ENCODE results near the gene CEP164. TPM values are rescaled to one million over a fixed set of nuclear protein-coding genes. Genes with fewer than 3 reads are reported as not detected.

The CEP164 gene
- total RNA-seq, 1 donor from 2014 or later: 32.3 TPM

DNA sequence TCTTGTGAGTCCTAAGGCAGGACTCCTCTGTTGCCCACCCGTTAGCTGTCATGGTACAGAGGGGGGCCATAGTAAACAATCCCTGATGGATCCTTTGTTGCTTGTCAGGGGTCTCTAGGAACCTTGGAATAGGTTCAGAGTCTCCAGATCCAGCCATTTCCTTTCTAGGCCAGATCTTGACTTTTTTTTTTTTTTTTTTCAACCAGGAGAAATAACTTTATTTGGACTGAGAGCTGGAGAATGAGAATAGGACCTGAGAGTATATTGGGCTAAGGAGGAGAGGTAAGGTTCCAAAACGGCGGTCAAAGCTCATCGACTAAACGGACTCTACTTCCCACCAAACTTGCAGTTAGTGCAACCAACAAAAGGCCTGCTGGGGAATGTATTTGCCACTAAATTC lies 7.7 kb downstream of the CEP164 start:
- Mint-ChIP-seq H3K4me3 (ENCODE audit: low read depth) (no peak overlapping the region), H3K36me3 (ENCODE audit: low read depth) (peaks cover 9% of the 10 kb centered on the region), H3K9me3 (no peaks in the 10 kb centered on the region), H3K27ac (no peak overlapping the region), H3K4me1 (ENCODE audit: low read depth) (peaks cover 3% of the 10 kb centered on the region), H3K27me3 (ENCODE audit: low read depth) (no peaks in the 10 kb centered on the region)
- no peak for DNase-seq (ENCODE audit: low spot score)
- intact Hi-C loops (cut with micrococcal nuclease): no loop called here

DNA sequence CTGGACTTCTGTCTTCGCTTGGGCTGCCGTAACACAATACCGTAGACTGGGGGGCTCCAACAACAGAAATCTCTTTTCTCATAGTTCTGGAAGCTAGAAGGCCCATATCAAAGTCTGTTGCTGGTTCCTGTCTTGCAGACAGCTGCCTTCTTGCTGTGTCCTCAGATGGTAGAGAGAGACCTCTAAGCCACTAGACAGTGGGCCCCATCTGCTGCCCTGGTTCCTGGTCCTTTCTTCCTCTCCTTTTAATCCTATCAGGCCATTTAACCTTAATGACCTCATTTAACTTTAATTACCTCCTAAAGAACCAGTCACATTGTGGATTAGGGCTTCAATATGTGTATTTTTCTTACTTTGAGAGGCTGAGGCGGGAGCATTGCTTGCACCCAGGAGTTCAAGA lies 9.4 kb downstream of the CEP164 start:
- no peaks in the 10 kb centered on the region for H3K9me3 Mint-ChIP-seq
- no peak overlapping the region for H3K27ac Mint-ChIP-seq
- H3K4me1 Mint-ChIP-seq (ENCODE audit: low read depth): no peaks in the 10 kb centered on the region
- no peaks in the 10 kb centered on the region for H3K27me3 Mint-ChIP-seq (ENCODE audit: low read depth)
- peaks cover 12% of the 10 kb centered on the region for H3K36me3 Mint-ChIP-seq (ENCODE audit: low read depth)
- DNase-seq (ENCODE audit: low spot score): no peak
- intact Hi-C loops (cut with micrococcal nuclease): no loop called here
- no peak overlapping the region for H3K4me3 Mint-ChIP-seq (ENCODE audit: low read depth)

DNA sequence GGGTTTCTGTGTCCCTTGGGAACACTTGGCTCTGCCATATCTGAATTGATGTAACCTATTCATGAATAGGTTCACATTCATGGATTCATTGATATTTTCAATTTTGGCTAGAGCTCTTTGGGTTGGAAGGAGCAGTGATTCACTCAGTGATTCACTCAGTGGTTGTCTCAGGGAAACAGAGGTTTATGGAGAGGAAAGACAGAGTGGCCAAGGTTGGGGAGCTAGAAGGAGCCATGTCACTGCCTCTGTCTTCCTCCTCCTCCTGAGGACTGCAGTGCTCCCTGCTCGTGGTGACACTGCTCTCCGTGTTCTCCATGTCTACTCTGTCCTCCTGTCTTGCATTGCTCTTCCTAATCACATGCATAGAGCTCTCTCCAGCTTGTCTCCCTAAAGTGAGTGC lies 17.4 kb downstream of the CEP164 start:
- H3K27ac Mint-ChIP-seq: no peak overlapping the region
- no peaks in the 10 kb centered on the region for H3K9me3 Mint-ChIP-seq
- H3K36me3 Mint-ChIP-seq (ENCODE audit: low read depth): peaks cover 17% of the 10 kb centered on the region
- intact Hi-C loops (cut with micrococcal nuclease): no loop called here
- no peaks in the 10 kb centered on the region for H3K4me1 Mint-ChIP-seq (ENCODE audit: low read depth)
- H3K27me3 Mint-ChIP-seq (ENCODE audit: low read depth): no peaks in the 10 kb centered on the region
- no peak overlapping the region for H3K4me3 Mint-ChIP-seq (ENCODE audit: low read depth)
- DNase-seq (ENCODE audit: low spot score): no peak

DNA sequence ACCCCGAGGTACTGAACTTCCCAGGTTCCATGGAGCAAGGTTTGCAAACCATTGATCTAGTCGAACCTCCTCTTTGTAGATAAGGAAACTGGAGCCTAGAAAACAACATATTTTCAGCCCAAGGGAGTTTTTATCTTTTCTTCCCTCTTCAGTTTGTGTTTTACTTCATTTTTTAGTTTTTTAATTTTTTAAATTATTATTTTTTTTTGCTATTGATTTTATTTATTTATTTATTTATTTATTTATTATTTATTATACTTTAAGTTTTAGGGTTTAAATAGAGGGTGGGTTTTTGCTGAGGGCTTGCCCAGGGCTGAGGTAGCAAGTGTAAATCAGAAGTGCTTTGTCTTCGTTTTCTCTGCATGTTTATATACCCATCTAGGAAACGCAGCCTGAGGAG lies 26.9 kb downstream of the CEP164 start:
- Mint-ChIP-seq H3K4me1 (ENCODE audit: low read depth) (no peaks in the 10 kb centered on the region), H3K36me3 (ENCODE audit: low read depth) (peaks cover 13% of the 10 kb centered on the region), H3K27me3 (ENCODE audit: low read depth) (no peaks in the 10 kb centered on the region), H3K9me3 (no peaks in the 10 kb centered on the region), H3K4me3 (ENCODE audit: low read depth) (no peak overlapping the region), H3K27ac (no peak overlapping the region)
- no peak for DNase-seq (ENCODE audit: low spot score)
- intact Hi-C loops (cut with micrococcal nuclease): no loop called here

DNA sequence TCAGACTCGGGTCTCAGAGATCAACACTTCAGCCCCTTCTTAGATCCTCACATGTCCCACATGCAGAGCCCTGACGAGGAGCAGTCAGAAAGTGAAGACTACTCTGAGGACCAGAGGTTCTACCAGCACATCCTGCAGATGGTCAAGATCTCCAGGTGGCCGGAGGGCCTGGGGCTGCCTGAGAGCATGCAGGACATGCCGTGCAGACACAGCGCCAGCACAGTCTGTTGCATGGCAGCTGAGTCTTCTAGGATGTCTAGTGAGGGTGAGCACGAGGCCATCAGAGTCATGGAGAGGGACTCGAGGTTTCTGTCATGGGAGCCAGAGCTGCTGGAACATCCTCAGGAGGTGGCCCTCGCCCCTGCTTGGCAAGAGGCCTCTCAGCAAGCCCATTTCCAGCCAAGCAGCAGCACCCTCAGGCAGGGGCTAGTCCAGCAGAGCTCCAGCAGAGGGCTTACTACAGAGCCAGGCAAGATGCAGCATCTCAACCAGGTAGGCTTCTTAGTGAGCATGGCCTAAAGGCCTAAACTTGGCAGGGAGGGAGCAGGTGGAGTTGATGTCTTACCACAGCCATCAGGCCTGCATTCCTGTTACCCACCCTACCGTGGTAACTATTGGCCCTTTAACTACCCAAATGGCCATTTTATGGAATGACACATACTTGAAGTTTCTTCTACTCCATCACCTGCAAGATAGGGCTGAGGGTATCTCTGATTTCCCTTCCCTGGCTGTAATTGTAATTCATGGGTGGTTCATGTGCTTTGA lies 28.7 kb downstream of the CEP164 start:
- DNase-seq (ENCODE audit: low spot score): no peak
- Mint-ChIP-seq H3K27ac (no peak overlapping the region), H3K4me3 (ENCODE audit: low read depth) (no peak overlapping the region), H3K36me3 (ENCODE audit: low read depth) (peaks cover 19% of the 10 kb centered on the region), H3K9me3 (no peaks in the 10 kb centered on the region), H3K27me3 (ENCODE audit: low read depth) (no peaks in the 10 kb centered on the region), H3K4me1 (ENCODE audit: low read depth) (no peaks in the 10 kb centered on the region)
- intact Hi-C loops (cut with micrococcal nuclease): no loop called here

GRCh38 chr11:117361432-117361831 lies 33.8 kb downstream of the CEP164 start:
- Mint-ChIP-seq H3K27me3 (ENCODE audit: low read depth) (no peaks in the 10 kb centered on the region), H3K4me1 (ENCODE audit: low read depth) (no peaks in the 10 kb centered on the region), H3K9me3 (no peaks in the 10 kb centered on the region), H3K4me3 (ENCODE audit: low read depth) (no peak overlapping the region), H3K36me3 (ENCODE audit: low read depth) (peaks cover 24% of the 10 kb centered on the region), H3K27ac (no peak overlapping the region)
- no peak for DNase-seq (ENCODE audit: low spot score)
- intact Hi-C loops (cut with micrococcal nuclease): no loop called here

- DNase-seq (ENCODE audit: low spot score): no peak
- Mint-ChIP-seq H3K27ac (no peak overlapping the region), H3K36me3 (ENCODE audit: low read depth) (peaks cover 22% of the 10 kb centered on the region), H3K27me3 (ENCODE audit: low read depth) (no peaks in the 10 kb centered on the region), H3K4me3 (ENCODE audit: low read depth) (no peak overlapping the region), H3K9me3 (no peaks in the 10 kb centered on the region), H3K4me1 (ENCODE audit: low read depth) (no peaks in the 10 kb centered on the region)
- intact Hi-C loops (cut with micrococcal nuclease): no loop called here
Measured at GRCh38 chr11:117366248-117366647, 38.6 kb downstream of the CEP164 start.

DNA sequence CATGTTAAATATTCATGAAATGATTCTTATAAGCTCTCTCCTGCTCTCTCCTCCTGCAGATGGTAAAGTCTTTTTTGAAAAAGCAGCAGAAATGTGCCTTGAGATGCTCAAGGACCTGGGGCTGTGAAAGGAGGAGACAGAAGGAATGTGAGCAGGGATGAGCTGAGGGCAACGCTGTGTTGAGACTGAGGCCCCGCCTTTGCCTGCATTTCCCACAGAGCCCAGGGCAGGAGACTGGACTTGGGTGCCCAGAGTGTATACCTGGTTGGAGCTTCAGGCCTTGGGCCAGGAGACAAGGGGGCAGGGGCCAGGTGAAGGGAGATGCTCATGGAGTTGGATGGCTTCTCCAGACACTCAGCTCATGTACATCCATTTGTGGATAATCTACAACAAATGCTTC lies 39.2 kb downstream of the CEP164 start:
- no peak for DNase-seq (ENCODE audit: low spot score)
- Mint-ChIP-seq H3K9me3 (no peaks in the 10 kb centered on the region), H3K36me3 (ENCODE audit: low read depth) (peaks cover 20% of the 10 kb centered on the region), H3K4me1 (ENCODE audit: low read depth) (no peaks in the 10 kb centered on the region), H3K27me3 (ENCODE audit: low read depth) (no peaks in the 10 kb centered on the region), H3K27ac (no peak overlapping the region), H3K4me3 (ENCODE audit: low read depth) (no peak overlapping the region)
- intact Hi-C loops (cut with micrococcal nuclease): no loop called here

- Mint-ChIP-seq H3K27ac (no peak overlapping the region), H3K36me3 (ENCODE audit: low read depth) (peaks cover 26% of the 10 kb centered on the region), H3K9me3 (no peaks in the 10 kb centered on the region), H3K4me3 (ENCODE audit: low read depth) (no peak overlapping the region), H3K4me1 (ENCODE audit: low read depth) (no peaks in the 10 kb centered on the region), H3K27me3 (ENCODE audit: low read depth) (no peaks in the 10 kb centered on the region)
- intact Hi-C loops (cut with micrococcal nuclease): no loop called here
- no peak for DNase-seq (ENCODE audit: low spot score)
Measured at GRCh38 chr11:117369534-117369933, 41.9 kb downstream of the CEP164 start.

- Mint-ChIP-seq H3K27ac (no peak overlapping the region), H3K27me3 (ENCODE audit: low read depth) (no peaks in the 10 kb centered on the region), H3K4me3 (ENCODE audit: low read depth) (no peak overlapping the region), H3K9me3 (no peaks in the 10 kb centered on the region), H3K4me1 (ENCODE audit: low read depth) (no peaks in the 10 kb centered on the region), H3K36me3 (ENCODE audit: low read depth) (peaks cover 26% of the 10 kb centered on the region)
- DNase-seq (ENCODE audit: low spot score): no peak
- intact Hi-C loops (cut with micrococcal nuclease): no loop called here
Measured at GRCh38 chr11:117371453-117371852, 43.8 kb downstream of the CEP164 start.

DNA sequence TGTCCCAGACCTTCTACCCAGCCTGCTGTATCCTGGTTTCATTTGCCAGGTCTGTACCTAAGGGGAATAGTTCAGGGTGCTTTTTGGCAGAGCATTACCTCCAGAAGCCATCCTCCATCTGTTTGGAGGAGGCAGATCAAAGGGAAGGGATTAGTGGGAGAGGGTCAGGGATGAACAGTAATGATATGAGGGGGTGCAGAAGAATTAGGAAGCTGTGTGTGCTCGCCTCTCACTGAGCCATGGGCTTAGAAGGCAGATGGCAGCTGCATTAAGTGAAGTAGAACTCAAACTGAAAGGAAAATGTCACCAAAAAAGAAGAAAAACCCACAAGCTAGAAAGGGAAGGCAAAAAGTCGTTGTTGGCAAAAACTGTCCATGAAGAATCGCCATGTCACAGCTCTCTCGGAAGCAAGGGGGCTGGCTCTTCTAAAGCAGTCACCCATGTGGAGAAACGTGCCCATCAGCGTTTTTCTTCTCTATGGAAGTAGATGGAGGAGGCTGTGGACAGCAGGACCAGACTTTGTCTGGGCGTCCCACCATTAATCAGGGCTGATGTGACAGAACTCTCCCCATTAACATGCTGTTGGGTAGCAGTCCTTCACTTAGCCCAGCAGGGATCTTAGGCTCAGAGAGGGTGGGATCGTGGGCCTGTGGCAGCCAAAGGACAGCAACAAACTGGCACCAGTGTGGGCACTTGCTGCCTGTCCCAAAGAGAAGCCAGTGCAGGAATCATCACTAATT lies 46.8 kb downstream of the CEP164 start:
- Mint-ChIP-seq H3K4me3 (ENCODE audit: low read depth) (no peak overlapping the region), H3K9me3 (no peaks in the 10 kb centered on the region), H3K27ac (no peak overlapping the region), H3K4me1 (ENCODE audit: low read depth) (no peaks in the 10 kb centered on the region), H3K27me3 (ENCODE audit: low read depth) (no peaks in the 10 kb centered on the region), H3K36me3 (ENCODE audit: low read depth) (peaks cover 26% of the 10 kb centered on the region)
- no peak for DNase-seq (ENCODE audit: low spot score)
- intact Hi-C loops (cut with micrococcal nuclease): no loop called here

- peaks cover 28% of the 10 kb centered on the region for H3K36me3 Mint-ChIP-seq (ENCODE audit: low read depth)
- no peaks in the 10 kb centered on the region for H3K9me3 Mint-ChIP-seq
- intact Hi-C loops (cut with micrococcal nuclease): no loop called here
- H3K27me3 Mint-ChIP-seq (ENCODE audit: low read depth): no peaks in the 10 kb centered on the region
- H3K27ac Mint-ChIP-seq: no peak overlapping the region
- H3K4me3 Mint-ChIP-seq (ENCODE audit: low read depth): no peak overlapping the region
- no peaks in the 10 kb centered on the region for H3K4me1 Mint-ChIP-seq (ENCODE audit: low read depth)
- DNase-seq (ENCODE audit: low spot score): no peak
Measured at GRCh38 chr11:117375960-117376359, 48.3 kb downstream of the CEP164 start.

GRCh38 chr11:117376517-117376916 lies 48.9 kb downstream of the CEP164 start:
- intact Hi-C loops (cut with micrococcal nuclease): no loop called here
- Mint-ChIP-seq H3K4me3 (ENCODE audit: low read depth) (no peak overlapping the region), H3K27me3 (ENCODE audit: low read depth) (no peaks in the 10 kb centered on the region), H3K4me1 (ENCODE audit: low read depth) (no peaks in the 10 kb centered on the region), H3K36me3 (ENCODE audit: low read depth) (peaks cover 25% of the 10 kb centered on the region), H3K9me3 (no peaks in the 10 kb centered on the region), H3K27ac (no peak overlapping the region)
- DNase-seq (ENCODE audit: low spot score): no peak

All from activated T-helper 2 cell treated with anti-CD3 and anti-CD28 coated beads, Interferon-gamma antibody, Interleukin-2, Interleukin-4, amounts not matched to agents 10 μg/mL and 5 μg/mL and 100 μg/mL, durations not matched to agents 14 hours and 24 hours and 36 hours (primary cell).